Sigmoid colon (tissue), 4 donors: ENCODE data around the gene STK16.
"Not testable (repeated sequence)": the region's sequence is repeated elsewhere in the genome, so short reads cannot be mapped to it uniquely, and the experiment has no call there.

Experiments
- EP300 ChIP-seq, 4 donors: sonication (generic); formaldehyde crosslinking; IDR thresholded peaks; one replicate each; pipeline ENCODE4 v1.6.1; 2017; ENCODE audit warnings: antibody characterized with exemption in 4 of 4
- TF ChIP-seq, protein P1 (sequence below), 4 experiments: fragments of 450-650 bp in 3 of 4; fragments of 200-600 bp in 1 of 4; IDR thresholded peaks; one replicate each; pipeline ENCODE4 v1.5.1; 2016 to 2019; ENCODE audit warnings: antibody characterized with exemption in 4 of 4, mild to moderate bottlenecking in 3 of 4, moderate library complexity in 2 of 4

DNA sequence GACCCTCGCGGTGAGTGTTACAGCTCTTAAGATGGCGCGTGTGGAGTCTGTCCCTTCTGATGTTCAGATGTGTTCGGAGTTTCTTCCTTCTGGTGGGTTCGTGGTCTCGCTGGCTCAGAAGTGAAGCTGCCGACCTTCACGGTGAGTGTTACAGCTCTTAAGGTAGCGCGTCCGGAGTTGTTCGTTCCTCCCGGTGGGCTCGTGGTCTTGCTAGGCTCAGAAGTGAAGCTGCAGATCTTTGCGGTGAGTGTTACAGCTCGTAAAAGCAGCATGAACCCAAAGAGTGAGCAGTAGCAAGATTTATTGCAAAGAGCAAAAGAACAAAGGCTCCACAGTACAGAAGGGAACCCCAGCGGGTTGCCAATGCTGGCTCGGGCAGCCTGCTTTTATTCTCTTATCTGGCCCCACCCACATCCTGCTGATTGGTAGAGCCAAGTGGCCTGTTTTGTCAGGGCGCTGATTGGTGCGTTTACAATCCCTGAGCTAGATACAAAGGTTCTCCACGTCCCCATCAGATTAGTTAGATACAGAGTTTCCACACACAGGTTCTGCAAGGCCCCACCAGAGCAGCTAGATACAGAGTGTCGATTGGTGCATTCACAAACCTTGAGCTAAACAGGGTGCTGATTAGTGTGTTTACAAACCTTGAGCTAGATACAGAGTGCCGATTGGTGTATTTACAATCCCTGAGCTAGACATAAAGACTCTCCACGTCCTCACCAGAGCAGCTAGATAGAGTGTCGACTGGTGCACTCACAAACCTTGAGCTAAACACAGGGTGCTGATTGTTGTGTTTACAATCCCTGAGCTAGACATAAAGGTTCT is 44.6 kb upstream of the STK16 start:
- TF ChIP-seq, protein P1, sequence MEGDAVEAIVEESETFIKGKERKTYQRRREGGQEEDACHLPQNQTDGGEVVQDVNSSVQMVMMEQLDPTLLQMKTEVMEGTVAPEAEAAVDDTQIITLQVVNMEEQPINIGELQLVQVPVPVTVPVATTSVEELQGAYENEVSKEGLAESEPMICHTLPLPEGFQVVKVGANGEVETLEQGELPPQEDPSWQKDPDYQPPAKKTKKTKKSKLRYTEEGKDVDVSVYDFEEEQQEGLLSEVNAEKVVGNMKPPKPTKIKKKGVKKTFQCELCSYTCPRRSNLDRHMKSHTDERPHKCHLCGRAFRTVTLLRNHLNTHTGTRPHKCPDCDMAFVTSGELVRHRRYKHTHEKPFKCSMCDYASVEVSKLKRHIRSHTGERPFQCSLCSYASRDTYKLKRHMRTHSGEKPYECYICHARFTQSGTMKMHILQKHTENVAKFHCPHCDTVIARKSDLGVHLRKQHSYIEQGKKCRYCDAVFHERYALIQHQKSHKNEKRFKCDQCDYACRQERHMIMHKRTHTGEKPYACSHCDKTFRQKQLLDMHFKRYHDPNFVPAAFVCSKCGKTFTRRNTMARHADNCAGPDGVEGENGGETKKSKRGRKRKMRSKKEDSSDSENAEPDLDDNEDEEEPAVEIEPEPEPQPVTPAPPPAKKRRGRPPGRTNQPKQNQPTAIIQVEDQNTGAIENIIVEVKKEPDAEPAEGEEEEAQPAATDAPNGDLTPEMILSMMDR (IDR thresholded peaks at IDR 0.05) = not testable (repeated sequence)
- TF ChIP-seq EP300 (IDR thresholded peaks at IDR 0.05) = not testable (repeated sequence)
